Measurements from ENCODE around the gene CNKSR1.
"Not testable (repeated sequence)": the region's sequence is repeated elsewhere in the genome, so short reads cannot be mapped to it uniquely, and the experiment has no call there.

CNKSR1 gene

GRCh38 chr1:26184883-26185282 is 7.6 kb downstream of the CNKSR1 start:
- DNase-seq, result no peak

DNA sequence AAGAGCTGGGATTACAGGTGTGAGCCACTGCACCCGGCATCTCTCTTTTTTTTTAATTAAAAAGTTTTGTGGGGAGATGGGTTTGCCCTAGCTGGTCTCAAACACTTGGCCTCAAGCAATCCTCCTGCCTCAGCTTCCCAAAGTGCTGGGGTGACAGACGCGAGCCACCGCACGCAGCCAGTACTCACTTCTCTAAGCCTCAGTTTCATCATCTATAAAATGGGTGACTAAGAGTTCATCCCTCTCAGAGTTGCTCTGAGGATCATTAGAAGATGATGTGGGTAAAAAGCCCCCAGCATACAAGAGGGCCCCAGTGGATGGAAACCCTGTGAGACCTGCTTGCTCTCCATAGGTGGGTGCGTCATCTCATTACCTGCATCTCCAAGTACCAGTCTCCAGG is 10.6 kb downstream of the CNKSR1 start:
- no peak for DNase-seq

- no peak for DNase-seq
These were observed 11.2 kb downstream of the CNKSR1 start for GRCh38 chr1:26188477-26188876.

- no peak for DNase-seq
These were observed 12.0 kb downstream of the CNKSR1 start for GRCh38 chr1:26189331-26189730.

- no peak for DNase-seq
These were observed 12.5 kb downstream of the CNKSR1 start for GRCh38 chr1:26189751-26190275.

GRCh38 chr1:26190373-26190987 is 13.2 kb downstream of the CNKSR1 start, which contains the start of gene CATSPER4:
Gene CATSPER4, plus strand, starts transcription at chr1:26190602. Its CDS starts 26 bp downstream, at chr1:26190628.
- DNase-seq, result no peak

DNA sequence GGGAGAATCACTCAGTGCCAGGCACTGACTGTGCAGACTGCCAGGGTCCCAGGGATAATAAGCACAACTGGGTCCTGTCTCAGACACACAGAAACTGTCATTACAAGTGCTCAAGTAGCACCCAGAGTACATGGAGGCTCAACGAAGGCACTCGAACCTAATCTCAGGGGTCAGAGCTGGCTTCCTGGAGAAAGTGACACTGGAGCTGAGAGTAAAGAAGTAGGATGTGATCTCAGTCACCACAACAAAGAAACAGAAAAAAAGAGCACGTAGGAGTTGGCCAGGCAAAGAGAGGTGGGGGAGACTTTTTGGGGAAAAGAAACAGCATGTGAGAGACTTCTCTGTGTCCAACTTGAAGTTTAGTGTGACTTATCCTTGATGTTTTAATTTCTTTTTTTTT is 14.4 kb downstream of the CNKSR1 start:
- no peak for DNase-seq

DNA sequence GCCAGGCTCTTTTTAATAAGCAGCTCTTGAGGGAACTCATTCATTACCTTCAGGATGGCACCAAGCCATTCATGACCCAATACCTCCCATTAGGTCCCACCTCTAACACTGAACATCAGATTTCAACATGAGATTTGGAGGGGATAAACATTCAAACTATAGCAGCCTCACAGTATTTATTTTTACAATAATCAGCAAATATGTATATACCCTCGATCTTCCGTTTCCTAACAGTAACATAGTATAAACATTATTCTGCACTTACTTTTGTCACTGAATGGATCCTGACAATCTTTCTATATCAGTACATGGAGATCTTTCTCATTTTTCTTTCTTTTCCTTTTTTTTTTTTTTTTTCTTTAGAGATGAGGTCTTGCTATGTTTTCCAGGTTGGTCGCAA is 18.5 kb downstream of the CNKSR1 start:
- DNase-seq, result no peak

DNA sequence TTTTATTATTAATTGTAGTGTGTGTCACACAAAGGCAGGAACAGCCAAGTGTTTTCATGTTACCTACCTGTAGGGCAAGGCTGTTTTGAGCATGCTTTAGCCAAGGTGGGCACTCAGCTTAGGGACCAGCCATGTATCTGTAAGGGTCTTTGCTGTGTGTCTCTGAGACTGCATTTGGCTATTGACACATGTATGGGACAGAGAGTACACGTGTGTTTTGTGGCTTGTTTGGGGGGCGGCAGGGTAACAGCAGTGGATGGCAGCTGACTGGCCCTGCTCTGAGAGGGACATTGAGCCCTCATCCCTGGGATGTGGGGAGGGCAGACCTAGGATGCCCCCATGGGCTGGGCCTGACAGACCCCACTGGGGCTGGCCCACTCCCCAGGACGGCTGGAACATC is 20.0 kb downstream of the CNKSR1 start:
- no peak for DNase-seq

GRCh38 chr1:26197813-26198212 is 20.5 kb downstream of the CNKSR1 start:
- DNase-seq, result no peak

DNA sequence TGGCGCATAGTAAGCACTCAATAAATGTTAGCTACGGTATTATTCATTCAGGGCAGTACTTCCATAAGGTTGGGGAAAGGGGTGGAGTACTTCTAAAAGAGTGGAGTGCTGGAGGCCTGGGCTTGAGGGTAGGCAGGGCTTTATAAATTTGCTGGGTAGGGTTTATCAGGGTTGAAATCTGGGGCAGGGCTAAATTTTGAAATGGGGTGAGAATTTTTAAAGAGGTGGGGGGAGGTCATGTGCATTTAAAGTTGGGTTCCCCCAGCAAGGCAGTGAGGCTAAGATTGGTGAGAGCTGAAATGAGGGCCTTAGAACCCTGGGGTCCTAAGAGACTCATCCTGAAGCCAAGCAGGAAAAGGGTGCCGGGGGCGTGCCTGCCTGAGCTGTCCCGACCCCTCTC is 23.1 kb downstream of the CNKSR1 start:
- DNase-seq, result no peak

DNA sequence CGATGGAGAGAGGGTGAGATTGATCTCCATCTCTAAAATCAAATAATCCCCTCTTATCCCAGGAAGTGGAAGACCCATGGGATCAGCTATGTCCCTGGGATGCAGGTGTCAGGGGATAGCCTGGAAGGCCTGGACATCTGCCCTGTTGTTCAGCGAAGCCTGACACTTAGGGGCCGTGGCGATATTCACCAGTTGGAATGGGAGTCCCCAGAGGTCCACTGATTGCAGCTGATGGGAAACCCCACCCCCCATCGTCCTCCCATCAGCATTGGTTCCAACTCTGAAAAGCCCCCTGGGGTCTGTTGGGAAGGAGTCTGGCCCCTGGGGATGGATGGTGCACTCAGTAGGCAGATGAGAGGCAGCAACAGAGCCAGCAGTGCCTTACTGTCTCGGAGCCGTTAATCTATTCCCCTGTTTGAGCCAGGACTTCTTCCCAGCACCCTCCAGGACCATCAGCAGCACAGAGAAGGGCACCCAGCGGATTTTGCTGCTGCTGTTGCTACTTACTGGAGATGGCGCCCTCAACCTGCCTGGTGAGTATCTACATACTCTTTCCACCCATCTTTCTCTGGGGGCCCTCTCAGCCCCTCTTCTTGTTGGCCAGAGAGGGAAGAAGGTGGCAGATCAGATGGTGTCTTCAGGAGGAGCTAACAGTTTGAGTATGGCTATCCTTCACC is 26.5 kb downstream of the CNKSR1 start:
- no peak for DNase-seq

DNA sequence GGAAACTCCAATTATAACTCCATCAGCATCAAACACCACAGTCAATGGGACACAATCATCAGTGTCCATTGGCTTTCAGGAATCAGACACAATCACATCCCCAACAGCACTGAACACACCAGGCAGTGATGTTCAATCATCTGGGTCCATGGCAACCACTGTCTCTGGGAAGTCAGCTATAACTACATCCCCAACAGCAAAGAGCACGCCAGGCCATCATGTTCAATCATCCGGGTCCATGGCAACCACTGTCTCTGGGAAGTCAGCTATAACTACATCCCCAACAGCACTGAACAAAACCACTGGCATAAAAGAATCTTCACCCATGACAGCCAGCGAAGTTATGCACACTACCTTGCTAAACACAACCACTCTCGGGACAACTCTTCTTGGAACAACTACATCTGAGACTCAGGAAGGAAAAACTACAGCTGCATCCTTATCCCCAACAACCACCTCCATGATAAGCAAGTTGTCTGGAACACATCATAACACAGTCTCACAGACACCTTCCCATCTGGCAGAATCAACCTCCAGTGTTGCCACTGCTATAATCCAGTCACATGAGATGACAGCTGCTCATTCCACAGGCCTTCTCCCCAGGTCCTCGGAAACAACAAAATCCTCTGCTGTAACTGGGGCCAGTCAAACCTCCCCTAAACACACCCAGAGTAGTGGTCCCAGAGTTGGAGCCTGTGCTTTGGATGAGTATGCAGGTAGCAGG is 33.0 kb downstream of the CNKSR1 start:
- no peak for DNase-seq

GRCh38 chr1:26212726-26213125 is 35.4 kb downstream of the CNKSR1 start:
- DNase-seq, result no peak

DNA sequence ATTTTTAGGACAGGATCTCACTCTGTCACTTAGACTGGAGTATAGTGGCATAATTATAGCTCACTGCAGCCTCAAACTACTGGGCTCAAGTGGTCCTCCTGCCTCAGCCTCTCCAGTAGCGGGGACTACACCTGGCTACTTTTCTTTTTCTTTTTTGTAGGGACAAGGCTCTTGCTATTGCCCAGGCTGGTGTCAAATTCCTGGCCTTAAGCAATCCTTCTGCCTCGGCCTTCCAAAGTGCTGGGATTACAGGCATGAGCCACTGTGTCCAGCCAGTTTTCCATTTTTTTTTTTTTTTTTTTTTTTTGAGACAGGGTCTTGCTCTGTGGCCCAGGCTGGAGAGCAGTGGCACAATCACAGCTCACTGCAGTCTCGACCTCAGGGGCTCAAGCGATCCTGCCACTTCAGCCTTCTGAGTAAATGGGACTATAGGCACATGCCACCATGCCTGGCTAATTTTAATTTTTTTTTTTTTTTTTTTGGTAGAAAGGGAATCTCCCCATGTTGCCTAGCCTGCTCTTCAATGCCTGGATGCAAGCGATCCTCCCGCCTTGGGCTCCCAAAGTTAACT is 36.1 kb downstream of the CNKSR1 start:
- no peak for DNase-seq

DNA sequence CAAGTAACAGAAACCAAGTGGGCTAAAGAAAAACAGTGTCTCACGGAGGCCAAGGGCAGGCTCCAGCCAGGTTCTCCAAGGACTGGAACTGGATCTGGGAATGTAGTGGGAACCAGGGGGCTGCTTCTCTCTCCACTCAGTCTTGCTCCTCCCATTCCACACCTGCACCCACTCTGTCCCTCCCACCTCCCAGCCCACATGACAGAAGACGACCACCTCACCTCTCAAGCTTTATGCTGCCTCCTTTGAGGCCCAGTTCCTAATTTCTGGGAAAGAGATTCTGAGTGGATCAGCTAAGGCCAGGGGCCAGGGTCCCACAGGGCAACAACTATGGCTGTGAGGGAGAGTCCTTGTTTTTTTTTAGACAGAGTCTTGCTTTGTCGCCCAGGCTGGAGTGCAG is 38.0 kb downstream of the CNKSR1 start:
- no peak for DNase-seq

GRCh38 chr1:26218906-26219494 is 41.7 kb downstream of the CNKSR1 start:
- no peak for DNase-seq

- DNase-seq, result no peak
These were observed 43.1 kb downstream of the CNKSR1 start for GRCh38 chr1:26220199-26220912.

DNA sequence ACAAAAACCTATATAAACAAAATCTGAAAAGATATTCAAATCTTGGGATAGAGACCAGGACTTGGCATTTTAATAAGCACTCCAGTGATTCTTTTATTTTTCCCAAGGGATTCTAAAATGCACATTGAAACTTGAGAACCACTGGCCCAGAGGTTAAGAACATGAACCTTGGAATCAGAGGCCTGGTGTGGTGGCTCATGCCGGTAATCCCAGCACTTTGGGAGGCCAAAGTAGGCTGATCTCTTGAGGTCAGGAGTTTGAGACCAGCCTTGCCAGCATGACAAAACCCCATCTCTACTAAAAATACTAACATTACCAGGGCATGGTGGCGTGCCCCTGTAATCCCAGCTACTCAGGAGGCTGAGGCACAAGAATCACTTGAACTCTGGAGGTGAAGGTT is 43.8 kb downstream of the CNKSR1 start:
- no peak for DNase-seq

DNA sequence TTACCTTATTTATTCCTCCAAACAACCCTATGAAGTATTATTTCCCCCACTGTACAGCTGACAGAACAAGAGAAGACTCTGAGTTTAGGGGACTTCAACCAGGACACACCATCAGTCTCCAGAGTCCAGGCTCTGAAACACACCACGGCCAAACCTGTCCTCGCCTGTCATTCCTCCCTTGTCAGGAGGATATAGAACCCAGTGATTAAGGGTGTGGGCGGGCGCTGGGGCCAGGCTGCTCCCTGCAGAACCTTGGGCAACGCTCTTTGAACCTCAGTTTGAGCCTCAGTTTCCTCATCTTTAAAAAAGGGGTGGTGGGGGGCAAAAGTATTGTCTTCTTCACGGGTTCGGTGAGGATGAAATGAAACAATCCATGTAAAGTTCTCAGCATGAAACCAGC is 47.3 kb downstream of the CNKSR1 start:
- DNase-seq, result no peak

- DNase-seq, result no peak
These were observed 47.9 kb downstream of the CNKSR1 start for GRCh38 chr1:26225033-26225831.

GRCh38 chr1:26230682-26231081 is 53.4 kb downstream of the CNKSR1 start:
- not testable (repeated sequence) for DNase-seq
